Central memory CD8-positive, alpha-beta T cell (primary cell): ENCODE data around the gene GBP1.
"Not testable (repeated sequence)": the region's sequence is repeated elsewhere in the genome, so short reads cannot be mapped to it uniquely, and the experiment has no call there.

ENCODE experiments used
- ATAC-seq: fragments of 150-1000 bp; cut with Tn5 transposase; replicated peaks from 2 replicates; pipeline ENCODE4 v1.10.0; 2022; ENCODE audit warnings: mild to moderate bottlenecking, moderate FRiP score, moderate number of reproducible peaks; ENCODE audit not compliant: poor library complexity, severe bottlenecking; ENCODE audit errors: extremely low read depth
- DNase-seq, 2 donors: peaks; one replicate each; pipeline ENCODE4 v3.0.0; 2021; ENCODE audit warnings: low spot score in 2 of 2
- H3K27ac Mint-ChIP-seq: one replicate; pipeline ENCODE4 v1.8.0; 2022; ENCODE audit warnings: low read depth, mild to moderate bottlenecking, moderate library complexity, mixed read lengths
- H3K27me3 Mint-ChIP-seq: one replicate; pipeline ENCODE4 v1.8.0; 2022; ENCODE audit warnings: mixed read lengths
- H3K36me3 Mint-ChIP-seq: one replicate; pipeline ENCODE4 v1.8.0; 2022; ENCODE audit warnings: mild to moderate bottlenecking, moderate library complexity, mixed read lengths; ENCODE audit not compliant: insufficient read depth
- H3K4me1 Mint-ChIP-seq: one replicate; pipeline ENCODE4 v1.8.0; 2022; ENCODE audit warnings: mixed read lengths
- H3K4me3 Mint-ChIP-seq: one replicate; pipeline ENCODE4 v1.8.0; 2022; ENCODE audit warnings: mild to moderate bottlenecking, moderate library complexity, mixed read lengths
- H3K9me3 Mint-ChIP-seq: one replicate; pipeline ENCODE4 v1.8.0; 2022; ENCODE audit warnings: mixed read lengths

The GBP1 gene

GRCh38 chr1:89081005-89081404 is 16.0 kb upstream of the GBP1 start:
- Mint-ChIP-seq H3K27ac (no peak overlapping the region), H3K4me3 (no peak overlapping the region)

DNA sequence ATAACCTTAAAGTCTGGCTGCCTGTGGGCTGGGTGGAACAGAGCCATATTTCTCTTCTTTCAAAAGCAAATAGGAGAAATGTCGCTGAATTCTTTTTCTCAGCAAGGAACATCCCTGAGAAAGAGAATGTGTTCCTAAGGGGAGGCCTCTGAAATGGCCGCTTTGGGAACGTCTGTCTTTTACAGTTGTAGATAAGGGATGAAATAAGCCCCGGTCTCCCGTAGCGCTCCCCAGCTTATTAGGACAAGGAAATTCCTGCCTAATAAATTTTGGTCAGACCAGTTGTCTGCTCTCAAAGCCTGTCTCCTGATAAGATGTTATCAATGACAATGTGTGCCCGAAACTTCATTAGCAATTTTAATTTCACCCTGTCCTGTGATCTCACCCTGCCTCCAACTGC is 15.1 kb upstream of the GBP1 start:
- H3K36me3 Mint-ChIP-seq, ATAC-seq, H3K9me3 Mint-ChIP-seq, H3K27me3 Mint-ChIP-seq, H3K27ac Mint-ChIP-seq, H3K4me1 Mint-ChIP-seq, DNase-seq, H3K4me3 Mint-ChIP-seq: not testable (repeated sequence)

More at GRCh38 chr1:89081005-89081404, 16.0 kb upstream of the GBP1 start:
- no peak for DNase-seq
- Mint-ChIP-seq H3K36me3 (no peaks in the 10 kb centered on the region), H3K9me3 (peaks cover 4% of the 10 kb centered on the region), H3K4me1 (no peaks in the 10 kb centered on the region), H3K27me3 (no peaks in the 10 kb centered on the region)
- no peak for ATAC-seq

GRCh38 chr1:89072466-89073065 is 7.6 kb upstream of the GBP1 start:
- not testable (repeated sequence) for H3K4me3 Mint-ChIP-seq, H3K36me3 Mint-ChIP-seq, H3K9me3 Mint-ChIP-seq, H3K27ac Mint-ChIP-seq, DNase-seq, ATAC-seq, H3K27me3 Mint-ChIP-seq
- H3K4me1 Mint-ChIP-seq, result peaks cover 24% of the 10 kb centered on the region

DNA sequence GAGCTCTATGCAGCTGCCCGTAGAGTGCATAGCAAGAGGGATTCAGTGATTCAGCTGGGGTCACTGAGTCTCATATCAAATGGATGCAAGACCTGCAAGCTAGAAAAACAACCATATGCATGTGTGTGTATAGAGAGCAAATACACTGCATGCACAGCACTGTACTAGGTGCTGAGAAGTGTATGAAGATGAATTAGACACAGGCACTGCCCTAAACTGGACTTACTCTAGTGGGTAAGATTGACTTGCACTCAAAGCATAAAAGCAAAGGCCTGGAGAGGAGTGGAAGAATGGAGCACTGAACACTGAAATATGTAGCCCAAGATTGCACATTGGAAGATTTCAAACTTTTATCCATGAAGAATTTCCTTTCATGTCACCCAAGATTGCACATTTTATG is 5.5 kb upstream of the GBP1 start:
- Mint-ChIP-seq H3K27ac (peak overlapping the region; percentile 96), H3K4me1 (peaks cover 24% of the 10 kb centered on the region), H3K9me3 (peaks cover 8% of the 10 kb centered on the region), H3K27me3 (no peaks in the 10 kb centered on the region), H3K36me3 (peaks cover 2% of the 10 kb centered on the region), H3K4me3 (peak overlapping the region; percentile 76)
- DNase-seq (no peak), ATAC-seq (no peak)

- peaks cover 24% of the 10 kb centered on the region for H3K4me1 Mint-ChIP-seq
- no peaks in the 10 kb centered on the region for H3K27me3 Mint-ChIP-seq
- peaks cover 8% of the 10 kb centered on the region for H3K9me3 Mint-ChIP-seq
- DNase-seq, result no peak
- H3K4me3 Mint-ChIP-seq, result peak overlapping the region; percentile 76
- ATAC-seq, result no peak
- H3K36me3 Mint-ChIP-seq, result peaks cover 2% of the 10 kb centered on the region
- H3K27ac Mint-ChIP-seq, result peak overlapping the region; percentile 96
Observed at GRCh38 chr1:89069951-89070350, 4.9 kb upstream of the GBP1 start.

- H3K27ac Mint-ChIP-seq, result no peak overlapping the region
- peaks cover 32% of the 10 kb centered on the region for H3K4me1 Mint-ChIP-seq
- H3K4me3 Mint-ChIP-seq, result no peak overlapping the region
- no peaks in the 10 kb centered on the region for H3K27me3 Mint-ChIP-seq
- no peaks in the 10 kb centered on the region for H3K9me3 Mint-ChIP-seq
- DNase-seq (no peak), ATAC-seq (no peak)
- peaks cover 8% of the 10 kb centered on the region for H3K36me3 Mint-ChIP-seq
Observed at GRCh38 chr1:89068291-89068690, 3.3 kb upstream of the GBP1 start.

GRCh38 chr1:89064632-89065031 is 376 bp downstream of the GBP1 start:
- Mint-ChIP-seq H3K4me3 (peak overlapping the region; percentile 86), H3K36me3 (peaks cover 21% of the 10 kb centered on the region), H3K9me3 (no peaks in the 10 kb centered on the region), H3K4me1 (peaks cover 50% of the 10 kb centered on the region), H3K27ac (peak overlapping the region; percentile 92), H3K27me3 (no peaks in the 10 kb centered on the region)
- peak; percentile 56 for ATAC-seq
- no peak for DNase-seq

DNA sequence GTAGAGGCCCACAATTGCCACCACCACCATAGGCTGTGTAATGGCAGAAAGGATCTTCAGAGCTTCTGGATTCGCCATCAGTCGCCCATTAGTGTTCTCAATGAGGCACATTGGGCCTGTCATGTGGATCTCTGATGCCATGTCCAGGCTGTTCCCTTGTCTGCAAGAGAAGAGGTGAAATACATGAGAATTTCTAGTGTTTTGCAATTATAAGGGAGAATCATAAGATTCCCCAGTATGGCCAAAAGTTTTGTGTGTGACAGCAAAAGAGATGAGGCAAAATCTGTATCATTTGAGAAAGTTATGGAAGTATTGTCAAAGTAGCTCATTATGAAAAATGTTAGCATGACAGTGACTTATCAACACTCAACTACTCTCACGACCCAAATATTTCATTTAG is 1.9 kb downstream of the GBP1 start:
- H3K36me3 Mint-ChIP-seq, result peaks cover 34% of the 10 kb centered on the region
- H3K27me3 Mint-ChIP-seq, result no peaks in the 10 kb centered on the region
- H3K27ac Mint-ChIP-seq, result peak overlapping the region; percentile 92
- ATAC-seq (no peak), DNase-seq (no peak)
- peak overlapping the region; percentile 86 for H3K4me3 Mint-ChIP-seq
- peaks cover 46% of the 10 kb centered on the region for H3K4me1 Mint-ChIP-seq
- no peaks in the 10 kb centered on the region for H3K9me3 Mint-ChIP-seq

GRCh38 chr1:89060091-89060490 is 4.9 kb downstream of the GBP1 start:
- peaks cover 43% of the 10 kb centered on the region for H3K4me1 Mint-ChIP-seq

DNA sequence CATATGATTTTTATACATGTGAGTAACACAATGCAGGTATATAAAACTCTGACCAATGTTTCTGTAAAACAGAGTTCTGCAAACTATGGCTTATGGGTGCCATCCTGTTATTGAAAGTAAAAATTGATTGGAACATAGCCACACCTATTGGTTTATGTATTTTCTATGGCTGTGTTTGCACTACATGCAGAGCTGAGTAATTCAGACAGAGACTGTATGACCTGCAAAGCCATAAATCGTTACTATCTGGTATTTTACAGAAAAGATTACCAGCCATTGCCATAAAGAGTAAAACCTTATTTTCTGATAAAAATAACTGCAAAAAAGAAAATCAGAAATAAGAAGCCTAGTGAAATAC is 13.1 kb downstream of the GBP1 start:
- Mint-ChIP-seq H3K36me3 (peaks cover 54% of the 10 kb centered on the region), H3K27me3 (no peaks in the 10 kb centered on the region), H3K9me3 (no peaks in the 10 kb centered on the region), H3K27ac (no peak overlapping the region), H3K4me1 (no peaks in the 10 kb centered on the region), H3K4me3 (no peak overlapping the region)
- no peak for DNase-seq
- ATAC-seq, result no peak

More at GRCh38 chr1:89060091-89060490, 4.9 kb downstream of the GBP1 start:
- no peak for ATAC-seq
- no peak for DNase-seq
- H3K36me3 Mint-ChIP-seq, result peaks cover 61% of the 10 kb centered on the region
- H3K4me3 Mint-ChIP-seq, result no peak overlapping the region
- H3K27ac Mint-ChIP-seq, result no peak overlapping the region
- no peaks in the 10 kb centered on the region for H3K9me3 Mint-ChIP-seq
- H3K27me3 Mint-ChIP-seq, result no peaks in the 10 kb centered on the region

- peaks cover 49% of the 10 kb centered on the region for H3K36me3 Mint-ChIP-seq
Observed at GRCh38 chr1:89051300-89051954, 13.6 kb downstream of the GBP1 start.

GRCh38 chr1:89050649-89051033 is 14.4 kb downstream of the GBP1 start:
- peaks cover 41% of the 10 kb centered on the region for H3K36me3 Mint-ChIP-seq
- DNase-seq (no peak), ATAC-seq (no peak)
- no peak overlapping the region for H3K27ac Mint-ChIP-seq
- H3K27me3 Mint-ChIP-seq, result no peaks in the 10 kb centered on the region
- no peaks in the 10 kb centered on the region for H3K4me1 Mint-ChIP-seq
- no peaks in the 10 kb centered on the region for H3K9me3 Mint-ChIP-seq
- no peak overlapping the region for H3K4me3 Mint-ChIP-seq

More at GRCh38 chr1:89051300-89051954, 13.6 kb downstream of the GBP1 start:
- no peak for ATAC-seq
- Mint-ChIP-seq H3K9me3 (no peaks in the 10 kb centered on the region), H3K27me3 (no peaks in the 10 kb centered on the region), H3K4me1 (no peaks in the 10 kb centered on the region), H3K27ac (no peak overlapping the region), H3K4me3 (no peak overlapping the region)
- DNase-seq, result no peak

GRCh38 chr1:89049901-89050648 is 14.9 kb downstream of the GBP1 start:
- DNase-seq, ATAC-seq, H3K27ac Mint-ChIP-seq, H3K9me3 Mint-ChIP-seq, H3K4me3 Mint-ChIP-seq, H3K27me3 Mint-ChIP-seq, H3K4me1 Mint-ChIP-seq: not testable (repeated sequence)
- peaks cover 38% of the 10 kb centered on the region for H3K36me3 Mint-ChIP-seq
